ENCODE results near the gene ADGRG4. TPM values are rescaled to one million over a fixed set of nuclear protein-coding genes. Genes with fewer than 3 reads are reported as not detected.

The ADGRG4 gene
- polyA plus RNA-seq, 2 of the 4 experiments (the other 2 are of a cell fraction): not detected

GRCh38 chrX:136453114-136453513, 152.4 kb downstream of the ADGRG4 start (continued):
- TF ChIP-seq HOXB13 (CRISPR knock-in tag; IDR thresholded peaks at IDR 0.05; ENCODE audit: low read depth) (no peak), E2F6 (IDR thresholded peaks at IDR 0.05; ENCODE audit: borderline replicate concordance, low read depth) (no peak)

- POLR2A ChIA-PET: no interaction called here
- no peak overlapping the region; the same call in 2 of the 3 replicates for H3K4me2 ChIP-seq
- ATAC-seq (no peak; a peak in 1 of 6 replicates), FAIRE-seq (no peak), DNase-seq (ENCODE audit: low read depth in 1 of 2, low spot score in 1 of 2) (no peak)
- CTCF ChIA-PET: no interaction called here
- H3K9me3 ChIP-seq: no peaks in the 10 kb centered on the region
- no peak overlapping the region for H3K27ac ChIP-seq
- H3K4me3 ChIP-seq: no peak overlapping the region
- TF ChIP-seq HDAC2 (IDR thresholded peaks at IDR 0.05): no peak
- no peak for TF ChIP-seq RARB (CRISPR knock-in tag; IDR thresholded peaks at IDR 0.05)
- TF ChIP-seq, protein P1, sequence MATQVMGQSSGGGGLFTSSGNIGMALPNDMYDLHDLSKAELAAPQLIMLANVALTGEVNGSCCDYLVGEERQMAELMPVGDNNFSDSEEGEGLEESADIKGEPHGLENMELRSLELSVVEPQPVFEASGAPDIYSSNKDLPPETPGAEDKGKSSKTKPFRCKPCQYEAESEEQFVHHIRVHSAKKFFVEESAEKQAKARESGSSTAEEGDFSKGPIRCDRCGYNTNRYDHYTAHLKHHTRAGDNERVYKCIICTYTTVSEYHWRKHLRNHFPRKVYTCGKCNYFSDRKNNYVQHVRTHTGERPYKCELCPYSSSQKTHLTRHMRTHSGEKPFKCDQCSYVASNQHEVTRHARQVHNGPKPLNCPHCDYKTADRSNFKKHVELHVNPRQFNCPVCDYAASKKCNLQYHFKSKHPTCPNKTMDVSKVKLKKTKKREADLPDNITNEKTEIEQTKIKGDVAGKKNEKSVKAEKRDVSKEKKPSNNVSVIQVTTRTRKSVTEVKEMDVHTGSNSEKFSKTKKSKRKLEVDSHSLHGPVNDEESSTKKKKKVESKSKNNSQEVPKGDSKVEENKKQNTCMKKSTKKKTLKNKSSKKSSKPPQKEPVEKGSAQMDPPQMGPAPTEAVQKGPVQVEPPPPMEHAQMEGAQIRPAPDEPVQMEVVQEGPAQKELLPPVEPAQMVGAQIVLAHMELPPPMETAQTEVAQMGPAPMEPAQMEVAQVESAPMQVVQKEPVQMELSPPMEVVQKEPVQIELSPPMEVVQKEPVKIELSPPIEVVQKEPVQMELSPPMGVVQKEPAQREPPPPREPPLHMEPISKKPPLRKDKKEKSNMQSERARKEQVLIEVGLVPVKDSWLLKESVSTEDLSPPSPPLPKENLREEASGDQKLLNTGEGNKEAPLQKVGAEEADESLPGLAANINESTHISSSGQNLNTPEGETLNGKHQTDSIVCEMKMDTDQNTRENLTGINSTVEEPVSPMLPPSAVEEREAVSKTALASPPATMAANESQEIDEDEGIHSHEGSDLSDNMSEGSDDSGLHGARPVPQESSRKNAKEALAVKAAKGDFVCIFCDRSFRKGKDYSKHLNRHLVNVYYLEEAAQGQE (IDR thresholded peaks at IDR 0.05): no peak
- TF ChIP-seq, protein P2, sequence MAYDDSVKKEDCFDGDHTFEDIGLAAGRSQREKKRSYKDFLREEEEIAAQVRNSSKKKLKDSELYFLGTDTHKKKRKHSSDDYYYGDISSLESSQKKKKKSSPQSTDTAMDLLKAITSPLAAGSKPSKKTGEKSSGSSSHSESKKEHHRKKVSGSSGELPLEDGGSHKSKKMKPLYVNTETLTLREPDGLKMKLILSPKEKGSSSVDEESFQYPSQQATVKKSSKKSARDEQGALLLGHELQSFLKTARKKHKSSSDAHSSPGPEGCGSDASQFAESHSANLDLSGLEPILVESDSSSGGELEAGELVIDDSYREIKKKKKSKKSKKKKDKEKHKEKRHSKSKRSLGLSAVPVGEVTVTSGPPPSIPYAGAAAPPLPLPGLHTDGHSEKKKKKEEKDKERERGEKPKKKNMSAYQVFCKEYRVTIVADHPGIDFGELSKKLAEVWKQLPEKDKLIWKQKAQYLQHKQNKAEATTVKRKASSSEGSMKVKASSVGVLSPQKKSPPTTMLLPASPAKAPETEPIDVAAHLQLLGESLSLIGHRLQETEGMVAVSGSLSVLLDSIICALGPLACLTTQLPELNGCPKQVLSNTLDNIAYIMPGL (CRISPR knock-in tag; IDR thresholded peaks at IDR 0.05; ENCODE audit: borderline replicate concordance): no peak
- TF ChIP-seq MAFK (IDR thresholded peaks at IDR 0.05; ENCODE audit: partially characterized antibody): no peak
- TF ChIP-seq E2F6 (IDR thresholded peaks at IDR 0.05; ENCODE audit: borderline replicate concordance, low read depth): no peak
- no peak for TF ChIP-seq KDM5A (IDR thresholded peaks at IDR 0.05)
- no peak for TF ChIP-seq FOXS1 (CRISPR knock-in tag; IDR thresholded peaks at IDR 0.05)
- no peak for TF ChIP-seq TFCP2L1 (CRISPR knock-in tag; IDR thresholded peaks at IDR 0.05)
- H3K4me1 ChIP-seq: peaks cover 6% of the 10 kb centered on the region; the same call in 1 of the 3 replicates
- 0% methylated on average over 1 of the region's 1 CpG for WGBS (ENCODE audit: missing lambda C conversion rate)
Measured at GRCh38 chrX:136453771-136454170, 153.0 kb downstream of the ADGRG4 start.

- DNase-seq (ENCODE audit: low read depth in 1 of 2, low spot score in 1 of 2) (no peak), FAIRE-seq (peak; percentile 65), ATAC-seq (no peak)
- CTCF ChIA-PET: interaction anchor here (0.6 kb wide), 1 partner anchor 49 kb away, joined by 3 read pairs; no protein-coding TSS in a partner anchor
- H3K4me3 ChIP-seq: no peak overlapping the region
- H3K27ac ChIP-seq: no peak overlapping the region
- 69% methylated on average over 6 of the region's 6 CpGs for WGBS (ENCODE audit: missing lambda C conversion rate)
- H3K4me1 ChIP-seq: peaks cover 3% of the 10 kb centered on the region; the same call in 1 of the 3 replicates
- no peak for TF ChIP-seq ESRRA (IDR thresholded peaks at IDR 0.05; ENCODE audit: borderline replicate concordance, low read length)
- TF ChIP-seq ZNF302 (CRISPR knock-in tag; IDR thresholded peaks at IDR 0.05): no peak
- no peak for TF ChIP-seq POLR2A (IDR thresholded peaks at IDR 0.05; ENCODE audit: low read length)
- TF ChIP-seq CEBPB (IDR thresholded peaks at IDR 0.05): no peak
- no peaks in the 10 kb centered on the region for H3K9me3 ChIP-seq
- POLR2A ChIA-PET: no interaction called here
- no peak overlapping the region for H3K4me2 ChIP-seq
Measured at GRCh38 chrX:136456133-136456532, 155.4 kb downstream of the ADGRG4 start.
